GM12875 (cell line): ENCODE data around the gene SEMA3A.

Experiments used
- H3K4me3 ChIP-seq: one replicate; pipeline ENCODE4 v1.5.1; 2011; ENCODE audit warnings: low read depth, low read length, control low read depth
- TF ChIP-seq, protein P1 (sequence below): IDR thresholded peaks from 2 replicates; pipeline ENCODE4 v1.5.1; 2011; ENCODE audit warnings: low read depth, mild to moderate bottlenecking, control low read depth, inconsistent platforms, low read length, moderate library complexity, borderline replicate concordance; ENCODE audit not compliant: insufficient read depth

The SEMA3A gene

DNA sequence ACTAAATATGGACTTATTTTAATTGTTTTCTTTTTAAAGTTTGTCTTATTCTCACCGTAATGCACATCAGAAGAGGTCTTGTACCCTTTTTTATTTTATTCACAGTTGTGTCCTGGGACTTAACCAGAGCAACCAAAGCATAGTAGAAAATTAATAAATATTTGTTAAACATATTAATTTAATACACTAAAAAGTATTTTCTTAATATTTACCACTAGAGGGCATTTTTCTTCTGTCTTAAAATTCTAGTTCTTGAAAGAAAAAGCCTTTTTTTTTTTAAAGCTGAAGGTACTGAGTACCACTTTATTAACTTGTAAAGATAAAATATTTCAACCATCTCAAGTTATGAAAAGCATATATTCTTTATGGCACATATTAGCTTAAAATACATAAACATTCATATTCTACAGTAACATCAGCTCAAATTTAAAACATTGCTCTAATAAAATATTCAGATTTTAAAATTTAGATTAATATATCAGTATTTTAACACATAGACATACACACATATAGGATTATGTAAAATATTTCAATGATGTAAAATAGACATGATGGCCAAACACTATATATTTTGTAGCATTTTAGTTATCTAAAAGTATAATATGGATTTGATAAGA is 260.4 kb downstream of the SEMA3A start:
- TF ChIP-seq, protein P1, sequence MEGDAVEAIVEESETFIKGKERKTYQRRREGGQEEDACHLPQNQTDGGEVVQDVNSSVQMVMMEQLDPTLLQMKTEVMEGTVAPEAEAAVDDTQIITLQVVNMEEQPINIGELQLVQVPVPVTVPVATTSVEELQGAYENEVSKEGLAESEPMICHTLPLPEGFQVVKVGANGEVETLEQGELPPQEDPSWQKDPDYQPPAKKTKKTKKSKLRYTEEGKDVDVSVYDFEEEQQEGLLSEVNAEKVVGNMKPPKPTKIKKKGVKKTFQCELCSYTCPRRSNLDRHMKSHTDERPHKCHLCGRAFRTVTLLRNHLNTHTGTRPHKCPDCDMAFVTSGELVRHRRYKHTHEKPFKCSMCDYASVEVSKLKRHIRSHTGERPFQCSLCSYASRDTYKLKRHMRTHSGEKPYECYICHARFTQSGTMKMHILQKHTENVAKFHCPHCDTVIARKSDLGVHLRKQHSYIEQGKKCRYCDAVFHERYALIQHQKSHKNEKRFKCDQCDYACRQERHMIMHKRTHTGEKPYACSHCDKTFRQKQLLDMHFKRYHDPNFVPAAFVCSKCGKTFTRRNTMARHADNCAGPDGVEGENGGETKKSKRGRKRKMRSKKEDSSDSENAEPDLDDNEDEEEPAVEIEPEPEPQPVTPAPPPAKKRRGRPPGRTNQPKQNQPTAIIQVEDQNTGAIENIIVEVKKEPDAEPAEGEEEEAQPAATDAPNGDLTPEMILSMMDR = no peak
- no peak overlapping the region for H3K4me3 ChIP-seq

- no peak overlapping the region for H3K4me3 ChIP-seq
- TF ChIP-seq, protein P1 = no peak
These were observed 262.6 kb downstream of the SEMA3A start for GRCh38 chr7:83931968-83932367.

GRCh38 chr7:83930262-83930661 is 264.3 kb downstream of the SEMA3A start:
- no peak overlapping the region for H3K4me3 ChIP-seq
- TF ChIP-seq, protein P1 = no peak

GRCh38 chr7:83925860-83926259 is 268.7 kb downstream of the SEMA3A start:
- TF ChIP-seq, protein P1 = no peak
- H3K4me3 ChIP-seq = no peak overlapping the region

- no peak overlapping the region for H3K4me3 ChIP-seq
- TF ChIP-seq, protein P1 = no peak
These were observed 272.5 kb downstream of the SEMA3A start for GRCh38 chr7:83921941-83922607.

DNA sequence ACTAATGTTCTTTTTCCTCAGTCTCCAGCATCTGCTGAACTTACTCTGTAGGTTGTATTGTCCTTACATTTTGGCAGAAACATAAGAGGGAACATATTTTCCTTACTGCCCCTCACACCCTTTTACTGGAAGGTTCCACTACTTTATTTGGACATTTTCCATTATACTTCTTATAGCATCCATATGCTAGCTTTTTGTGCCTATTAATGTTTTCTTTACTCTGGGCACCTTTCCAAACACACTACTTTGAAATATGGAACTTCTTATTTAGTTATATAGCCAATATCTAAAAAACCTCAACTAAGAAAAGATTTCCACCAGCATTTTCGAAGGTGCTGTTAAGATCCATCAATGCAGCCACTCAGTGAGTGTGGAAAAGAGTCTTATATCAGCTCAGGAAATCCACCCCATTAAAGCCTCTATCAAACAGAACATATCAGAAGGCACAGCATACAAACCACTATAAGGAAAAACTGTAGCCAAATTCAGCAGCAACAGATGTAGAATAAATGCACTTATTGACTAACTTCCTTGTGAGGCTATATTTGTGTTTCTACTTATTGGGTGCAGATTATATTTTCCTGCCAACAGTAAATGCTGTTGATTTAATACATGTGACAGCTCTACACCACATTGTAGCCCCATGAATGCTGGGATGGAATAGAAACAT is 273.2 kb downstream of the SEMA3A start:
- TF ChIP-seq, protein P1 = no peak
- H3K4me3 ChIP-seq = no peak overlapping the region
